Panc1 (cell line): ENCODE measurements around the gene FGD1.

Source experiments
- CTCF ChIP-seq: fragments of 450-650 bp; IDR thresholded peaks from 2 replicates; pipeline ENCODE4 v1.5.1; 2017; ENCODE audit warnings: mild to moderate bottlenecking
- POLR2AphosphoS5 ChIP-seq: IDR thresholded peaks from 2 replicates; pipeline ENCODE4 v1.6.1; 2012; ENCODE audit warnings: mild to moderate bottlenecking, low read depth, low read length, moderate library complexity
- REST ChIP-seq, 2 experiments: IDR thresholded peaks; 2 replicates each; pipeline ENCODE4 v1.6.1; 2011 to 2012; ENCODE audit warnings: low read depth in 2 of 2, control low read depth in 1 of 2, low read length in 1 of 2, mild to moderate bottlenecking in 1 of 2, moderate library complexity in 1 of 2; ENCODE audit not compliant: insufficient read depth in 1 of 2

DNA sequence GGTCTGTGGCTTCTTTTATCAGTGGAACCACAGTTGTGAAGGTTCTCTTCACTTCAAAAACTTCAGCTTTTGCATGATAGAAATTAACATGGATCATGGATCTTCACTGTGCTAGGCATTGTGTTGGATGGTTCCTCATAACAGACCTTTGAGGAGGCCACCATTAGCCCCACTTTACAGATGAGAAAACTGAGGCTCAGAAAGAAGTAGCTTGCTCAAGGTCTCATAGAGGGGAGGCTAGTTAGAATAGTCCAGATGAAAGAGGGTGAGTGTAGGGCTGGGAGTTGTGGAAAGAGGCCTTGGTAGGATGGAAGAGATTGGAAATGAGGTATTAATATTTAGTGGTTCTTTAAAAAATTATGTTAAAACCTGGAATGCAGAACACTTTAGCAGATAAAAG is 53.2 kb downstream of the FGD1 start:
- no peak for TF ChIP-seq CTCF
- TF ChIP-seq POLR2AphosphoS5 = no peak
- TF ChIP-seq REST (IDR thresholded peaks at IDR 0.05; ENCODE audit: insufficient read depth in 1 of 2, low read depth in 2 of 2, low read length in 1 of 2) = no peak
